Thyroid gland (tissue), 4 donors: ENCODE data around the gene PAQR5. TPM values are rescaled to one million over a fixed set of nuclear protein-coding genes. Genes with fewer than 3 reads are reported as not detected.

ENCODE experiments used
- DNase-seq, 2 donors: peaks; one replicate each; pipeline ENCODE4 v3.0.0-alpha.2; 2019
- H3K27ac ChIP-seq, 3 donors: fragments of 200-600 bp; sonication (generic); 1 replicate in 2 of 3; 2 replicates in 1 of 3; pipeline ENCODE4 v1.5.1; 2016 to 2019; ENCODE audit warnings: mild to moderate bottlenecking in 1 of 3, moderate library complexity in 1 of 3
- H3K27me3 ChIP-seq: fragments of 200-600 bp; sonication (generic); one replicate; pipeline ENCODE4 v1.5.1; 2019
- H3K36me3 ChIP-seq, 2 donors: fragments of 200-600 bp; sonication (generic); one replicate each; pipeline ENCODE4 v1.5.1; 2016 to 2019
- H3K4me1 ChIP-seq, 2 donors: fragments of 200-600 bp; sonication (generic); one replicate each; pipeline ENCODE4 v1.5.1; 2017 to 2019
- H3K4me3 ChIP-seq, 3 donors: fragments of 200-600 bp; sonication (generic); replicated peaks in 1 of 3; 1 replicate in 2 of 3; 2 replicates in 1 of 3; pipeline ENCODE4 v1.5.1; 2016; ENCODE audit warnings: mild to moderate bottlenecking in 1 of 3
- H3K9me3 ChIP-seq: fragments of 200-600 bp; sonication (generic); one replicate; pipeline ENCODE4 v1.5.1; 2017
- POLR2A ChIP-seq, 2 donors: fragments of 450-650 bp; IDR thresholded peaks; one replicate each; pipeline ENCODE4 v1.6.1; 2017; ENCODE audit warnings: antibody characterized with exemption in 2 of 2, mild to moderate bottlenecking in 2 of 2, moderate library complexity in 1 of 2
- WGBS, 2 donors: methylation state at CpG; one replicate each; pipeline ENCODE4 v1.1.5; 2017; 5-methylcytosine and 5-hydroxymethylcytosine counted together
- intact Hi-C: fragments of 100-400 bp; cut with DNase I; formaldehyde crosslinking; loops from one replicate; pipeline ENCODE4 v1.15.1; 2023
- total RNA-seq, 4 donors: library from RNA; depleted of rRNA; stranded (reverse); fragments of >200 nt; gene quantifications; one replicate each; pipeline ENCODE4 v1.2.3, GENCODE V29; 2016
- TF ChIP-seq, protein P1 (sequence below), 6 experiments: fragments of 200-600 bp in 3 of 6; fragments of 450-650 bp in 3 of 6; sonication (generic) in 3 of 6; IDR thresholded peaks; one replicate each; pipeline ENCODE4 v1.5.1; 2016 to 2019; ENCODE audit warnings: antibody characterized with exemption in 6 of 6, mild to moderate bottlenecking in 2 of 6, inconsistent platforms in 1 of 6, moderate library complexity in 1 of 6

The PAQR5 gene
- total RNA-seq, 4 donors from 2014 or later, result 0.24 to 1.5 (median 0.65) TPM

DNA sequence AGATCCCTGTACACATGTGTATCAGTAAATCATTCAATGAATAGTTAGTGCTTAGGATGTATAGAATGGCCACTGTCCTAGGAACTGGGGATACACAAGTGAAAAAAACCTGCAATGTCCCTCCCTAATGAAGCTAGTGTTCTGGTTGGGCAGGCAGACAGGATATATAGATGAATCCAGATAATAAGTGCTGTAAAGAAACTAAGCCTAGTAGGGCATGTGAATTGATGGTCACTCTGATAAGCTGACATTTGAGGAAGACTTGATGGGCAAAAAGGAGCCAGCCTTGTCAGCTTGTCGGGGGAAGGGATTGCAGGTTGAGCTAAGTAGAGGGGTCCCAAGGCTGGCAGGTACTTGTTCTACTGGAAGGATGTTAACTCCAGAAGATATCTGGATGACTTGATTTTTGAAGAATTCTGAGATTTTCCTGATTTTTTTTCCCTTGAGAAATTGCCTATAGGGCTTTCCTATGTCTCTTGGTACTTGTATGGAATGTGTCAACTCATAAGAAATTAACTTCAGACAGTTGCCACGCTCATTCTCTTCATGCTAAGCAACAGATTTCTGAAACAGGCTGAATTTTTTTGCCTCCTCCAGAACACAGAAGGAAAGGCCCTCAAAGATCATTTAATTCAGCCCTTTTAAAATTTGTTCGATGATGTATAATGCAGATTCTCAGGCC is 109.1 kb downstream of the PAQR5 start:
- Histone ChIP-seq H3K36me3 (no peaks in the 10 kb centered on the region), H3K27me3 (no peaks in the 10 kb centered on the region), H3K4me3 (no peak overlapping the region), H3K4me1 (peaks cover 0 to 5% of the 10 kb centered on the region in 2 donors), H3K9me3 (no peaks in the 10 kb centered on the region), H3K27ac (no peak overlapping the region)
- TF ChIP-seq, protein P1, sequence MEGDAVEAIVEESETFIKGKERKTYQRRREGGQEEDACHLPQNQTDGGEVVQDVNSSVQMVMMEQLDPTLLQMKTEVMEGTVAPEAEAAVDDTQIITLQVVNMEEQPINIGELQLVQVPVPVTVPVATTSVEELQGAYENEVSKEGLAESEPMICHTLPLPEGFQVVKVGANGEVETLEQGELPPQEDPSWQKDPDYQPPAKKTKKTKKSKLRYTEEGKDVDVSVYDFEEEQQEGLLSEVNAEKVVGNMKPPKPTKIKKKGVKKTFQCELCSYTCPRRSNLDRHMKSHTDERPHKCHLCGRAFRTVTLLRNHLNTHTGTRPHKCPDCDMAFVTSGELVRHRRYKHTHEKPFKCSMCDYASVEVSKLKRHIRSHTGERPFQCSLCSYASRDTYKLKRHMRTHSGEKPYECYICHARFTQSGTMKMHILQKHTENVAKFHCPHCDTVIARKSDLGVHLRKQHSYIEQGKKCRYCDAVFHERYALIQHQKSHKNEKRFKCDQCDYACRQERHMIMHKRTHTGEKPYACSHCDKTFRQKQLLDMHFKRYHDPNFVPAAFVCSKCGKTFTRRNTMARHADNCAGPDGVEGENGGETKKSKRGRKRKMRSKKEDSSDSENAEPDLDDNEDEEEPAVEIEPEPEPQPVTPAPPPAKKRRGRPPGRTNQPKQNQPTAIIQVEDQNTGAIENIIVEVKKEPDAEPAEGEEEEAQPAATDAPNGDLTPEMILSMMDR (IDR thresholded peaks at IDR 0.05), result no peak
- TF ChIP-seq POLR2A (IDR thresholded peaks at IDR 0.05), result no peak
- WGBS, 2 donors, result 90 to 92% methylated on average over 3 of the region's 3 CpGs
- no peak for DNase-seq
- intact Hi-C loops, result no loop called here

DNA sequence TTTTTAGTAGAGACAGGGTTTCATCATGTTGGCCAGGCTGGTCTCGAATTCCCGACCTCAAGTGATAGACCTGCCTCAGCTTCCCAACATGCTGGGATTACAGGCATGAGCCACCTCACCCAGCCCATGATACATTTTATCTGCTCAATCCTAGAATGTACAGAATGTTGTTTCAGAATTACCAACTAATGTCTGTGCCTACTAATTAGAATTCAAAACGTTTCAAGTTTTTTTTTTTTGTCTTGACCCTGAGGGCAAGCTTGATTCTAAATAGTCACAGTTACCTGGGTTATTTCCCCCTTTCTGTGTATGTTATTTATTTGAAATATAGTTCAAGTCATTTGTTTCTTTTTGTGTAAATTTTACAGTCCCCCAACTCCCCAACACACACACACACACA is 110.1 kb downstream of the PAQR5 start:
- no peak overlapping the region for H3K27ac ChIP-seq
- peaks cover 0 to 5% of the 10 kb centered on the region in 2 donors for H3K4me1 ChIP-seq
- no peaks in the 10 kb centered on the region for H3K36me3 ChIP-seq
- intact Hi-C loops, result no loop called here
- H3K4me3 ChIP-seq, result no peak overlapping the region
- H3K27me3 ChIP-seq, result no peaks in the 10 kb centered on the region
- DNase-seq, result no peak
- no peaks in the 10 kb centered on the region for H3K9me3 ChIP-seq
- 75 to 79% methylated on average over 3 of the region's 3 CpGs for WGBS, 2 donors
- no peak for TF ChIP-seq POLR2A (IDR thresholded peaks at IDR 0.05)
- TF ChIP-seq, protein P1 (IDR thresholded peaks at IDR 0.05), result no peak

DNA sequence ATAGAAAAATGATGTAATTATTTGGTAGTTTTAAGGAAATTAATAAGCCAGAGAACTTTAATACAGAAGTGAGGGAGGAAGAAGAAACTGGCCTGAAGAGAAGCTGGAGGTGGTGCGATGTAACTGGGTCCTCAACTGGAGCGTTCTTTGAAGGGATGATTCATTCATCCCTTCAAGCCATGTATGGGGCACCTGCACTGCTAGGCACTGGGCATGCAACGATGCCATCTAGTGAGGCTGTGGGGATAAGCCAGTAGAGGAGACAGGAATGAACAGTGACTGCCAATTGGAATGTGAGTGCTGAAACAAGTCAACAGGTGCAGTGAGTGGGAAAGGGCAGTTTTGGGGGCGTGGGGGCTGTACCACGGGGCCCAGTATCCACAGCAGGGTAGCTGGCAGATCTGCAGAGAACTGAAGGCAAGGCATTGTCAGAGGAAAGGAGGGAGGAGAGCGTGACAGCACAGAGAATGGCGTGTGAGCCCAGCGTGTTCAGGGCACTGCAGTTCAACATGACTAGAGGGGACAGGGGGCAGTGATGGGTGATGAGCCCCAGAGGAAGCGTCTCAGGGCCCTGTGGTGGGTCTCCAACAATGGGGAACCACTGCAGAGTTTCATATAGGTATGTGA is 111.6 kb downstream of the PAQR5 start:
- TF ChIP-seq, protein P1 (IDR thresholded peaks at IDR 0.05), result peak in 2 of 6 experiments; percentile 23 to 28
- no peak for TF ChIP-seq POLR2A (IDR thresholded peaks at IDR 0.05)
- Histone ChIP-seq H3K4me3 (no peak overlapping the region), H3K4me1 (peaks cover 0 to 7% of the 10 kb centered on the region in 2 donors), H3K36me3 (no peaks in the 10 kb centered on the region), H3K27ac (no peak overlapping the region), H3K27me3 (no peaks in the 10 kb centered on the region), H3K9me3 (no peaks in the 10 kb centered on the region)
- 57 to 59% methylated on average over 9 of the region's 9 CpGs for WGBS, 2 donors
- DNase-seq, result peak; percentile 31 to 37
- intact Hi-C loops, result no loop called here

DNA sequence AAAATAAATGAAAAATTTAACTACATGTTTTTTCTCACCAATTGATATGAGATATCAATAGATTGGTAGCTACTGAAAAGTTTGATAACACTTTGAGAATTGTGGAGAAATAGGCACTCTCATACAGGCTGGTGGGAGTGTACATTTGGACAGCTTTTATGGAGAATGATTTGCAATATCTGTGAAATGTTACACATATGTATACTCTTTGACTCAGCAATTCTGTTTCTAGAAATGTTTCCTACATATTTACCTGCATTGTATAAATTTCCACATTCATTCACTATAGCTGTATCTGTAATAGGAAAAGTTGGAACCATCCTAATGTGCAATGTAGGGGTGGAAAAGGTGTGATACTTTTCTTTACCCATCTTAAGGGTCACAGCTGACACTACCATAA is 113.6 kb downstream of the PAQR5 start:
- DNase-seq, result no peak
- intact Hi-C loops, result no loop called here
- Histone ChIP-seq H3K4me3 (no peak overlapping the region), H3K4me1 (peaks cover 0 to 7% of the 10 kb centered on the region in 2 donors), H3K27me3 (no peaks in the 10 kb centered on the region), H3K9me3 (no peaks in the 10 kb centered on the region), H3K36me3 (no peaks in the 10 kb centered on the region), H3K27ac (no peak overlapping the region)
- TF ChIP-seq POLR2A (IDR thresholded peaks at IDR 0.05), result no peak
- TF ChIP-seq, protein P1 (IDR thresholded peaks at IDR 0.05), result no peak

DNA sequence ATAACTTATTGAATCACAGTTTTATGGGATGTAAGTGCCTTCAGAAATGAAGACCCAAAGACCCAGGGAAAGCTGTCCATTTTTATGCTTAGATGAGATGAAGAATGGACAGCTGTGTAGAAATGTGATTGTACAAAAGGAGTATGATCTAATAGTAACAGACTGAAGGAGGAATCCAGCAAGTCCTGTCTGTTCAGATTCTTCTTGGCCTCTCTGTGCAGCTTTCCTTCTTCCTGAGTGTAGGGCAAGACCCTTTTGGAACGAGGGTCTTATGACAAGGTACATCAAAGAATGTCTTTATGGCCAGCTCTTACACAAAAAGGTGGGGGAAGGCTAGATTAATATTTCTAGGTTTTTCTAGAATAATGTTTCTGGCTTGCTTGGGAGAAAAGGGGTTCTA is 114.0 kb downstream of the PAQR5 start:
- Histone ChIP-seq H3K9me3 (no peaks in the 10 kb centered on the region), H3K27ac (no peak overlapping the region), H3K36me3 (no peaks in the 10 kb centered on the region), H3K4me3 (no peak overlapping the region), H3K4me1 (peaks cover 0 to 7% of the 10 kb centered on the region in 2 donors), H3K27me3 (no peaks in the 10 kb centered on the region)
- no peak for DNase-seq
- WGBS, 2 donors, result 64 to 75% methylated on average over 1 of the region's 1 CpG
- TF ChIP-seq POLR2A (IDR thresholded peaks at IDR 0.05), result no peak
- TF ChIP-seq, protein P1 (IDR thresholded peaks at IDR 0.05), result no peak
- intact Hi-C loops, result no loop called here
